HCT116 (cell line): ENCODE results near the gene EPHA1. TPM values are rescaled to one million over a fixed set of nuclear protein-coding genes. Genes with fewer than 3 reads are reported as not detected.

Experiments
- ATAC-seq: fragments of 200-7000 bp; cut with Tn5 transposase; 2 replicates; pipeline ENCODE4 v1.9.1; 2020; ENCODE audit warnings: mild to moderate bottlenecking, moderate library complexity
- BruUV-seq: library from RNA; stranded (reverse); fragments of 400-500 nt; replicated peaks from 2 replicates; lab custom pipeline; 2021; lab: Mats Ljungman, UMichigan
- CTCF ChIA-PET: fragments of 300-600 bp; sonication (Branson Sonifier 250); formaldehyde crosslinking; loops from one replicate; lab custom pipeline; 2021; ENCODE audit warnings: antibody characterized with exemption; lab: Charles Lee
- POLR2A ChIA-PET: fragments of 300-600, 350-600 bp; sonication (Branson Sonifier 250); formaldehyde crosslinking; loops from one replicate; lab custom pipeline; 2021; ENCODE audit warnings: antibody characterized with exemption; lab: Charles Lee
- RAD21 ChIA-PET, 2 experiments: fragments of 300-600 bp; sonication (Branson Sonifier 250); formaldehyde crosslinking; loops; one replicate each; lab custom pipeline; 2023; ENCODE audit warnings: low total read pairs in 2 of 2; ENCODE audit not compliant: uncharacterized antibody in 2 of 2, unreplicated experiment in 2 of 2, low non-redundant PET in 1 of 2; lab: Charles Lee
- DNase-seq: peaks from one replicate; pipeline ENCODE4 v3.0.0-alpha.2; 2010; ENCODE audit warnings: low read depth, low spot score
- H2AFZ ChIP-seq: fragments of 200-600 bp; shearing (Covaris generic), sonication (generic); 2 replicates; pipeline ENCODE4 v1.6.1; 2017; ENCODE audit warnings: low read depth, mixed run types, mixed read lengths, antibody characterized with exemption, low read length; ENCODE audit not compliant: poor library complexity, severe bottlenecking
- H3K27ac ChIP-seq: 2 replicates; pipeline ENCODE4 v1.5.1; 2012; ENCODE audit warnings: low read depth, low read length
- H3K27me3 ChIP-seq: fragments of 200-600 bp; sonication (generic); 2 replicates; pipeline ENCODE4 v1.6.1; 2016; ENCODE audit warnings: mixed run types, low read length, mixed read lengths; ENCODE audit not compliant: insufficient read depth
- H3K36me3 ChIP-seq, 2 experiments: fragments of 200-500 bp in 1 of 2; fragments of 200-600 bp in 1 of 2; sonication (Bioruptor generic) in 1 of 2; sonication (generic) in 1 of 2; 2 replicates each; pipeline versions ENCODE4 v1.5.1 to v1.6.1; 2014 to 2016; ENCODE audit warnings: low read length in 2 of 2, inconsistent platforms in 1 of 2, mixed read lengths in 1 of 2, mixed run types in 1 of 2; ENCODE audit not compliant: insufficient read depth in 2 of 2, control insufficient read depth in 1 of 2
- H3K4me1 ChIP-seq, 2 experiments: fragments of 200-600 bp in 1 of 2; sonication (generic) in 1 of 2; 2 replicates each; pipeline versions ENCODE4 v1.5.1 to v1.6.1; 2012 to 2017; ENCODE audit warnings: low read length in 2 of 2, inconsistent platforms in 1 of 2, mild to moderate bottlenecking in 1 of 2, mixed read lengths in 1 of 2, mixed run types in 1 of 2, moderate library complexity in 1 of 2; ENCODE audit not compliant: insufficient read depth in 2 of 2, control insufficient read depth in 1 of 2
- H3K4me2 ChIP-seq: fragments of 200-600 bp; sonication (generic); 2 replicates; pipeline ENCODE4 v1.6.1; 2017; ENCODE audit warnings: mixed run types, low read length, mixed read lengths
- H3K4me3 ChIP-seq, 2 experiments: fragments of 200-600 bp in 1 of 2; sonication (generic) in 1 of 2; replicated peaks in 1 of 2; 2 replicates each; pipeline ENCODE4 v1.5.1; 2011 to 2016; ENCODE audit warnings: low read length in 2 of 2, control low read depth in 1 of 2, low read depth in 1 of 2, mild to moderate bottlenecking in 1 of 2, mixed read lengths in 1 of 2, mixed run types in 1 of 2
- H3K79me2 ChIP-seq: fragments of 200-600 bp; sonication (generic); 2 replicates; pipeline ENCODE4 v1.6.1; 2017; ENCODE audit warnings: mild to moderate bottlenecking, mixed run types, low read length, moderate library complexity, mixed read lengths; ENCODE audit not compliant: insufficient read depth
- H3K9ac ChIP-seq: fragments of 200-600 bp; sonication (generic); 2 replicates; pipeline ENCODE4 v1.6.1; 2016; ENCODE audit warnings: low read length, mixed read lengths
- H3K9me2 ChIP-seq: fragments of 200-600 bp; sonication (generic), shearing (Covaris generic); 2 replicates; pipeline ENCODE4 v1.6.1; 2017; ENCODE audit warnings: mixed run types, mild to moderate bottlenecking, moderate library complexity; ENCODE audit not compliant: insufficient read depth
- H3K9me3 ChIP-seq, 2 experiments: fragments of 200-500 bp in 1 of 2; fragments of 200-600 bp in 1 of 2; sonication (Bioruptor generic) in 1 of 2; sonication (generic) in 1 of 2; 2 replicates each; pipeline ENCODE4 v1.6.1; 2014 to 2017; ENCODE audit warnings: low read length in 2 of 2, mixed read lengths in 2 of 2, inconsistent platforms in 1 of 2, low read depth in 1 of 2, mild to moderate bottlenecking in 1 of 2, mixed run types in 1 of 2, moderate library complexity in 1 of 2; ENCODE audit not compliant: control insufficient read depth in 1 of 2, insufficient read depth in 1 of 2
- H4K20me1 ChIP-seq: fragments of 200-600 bp; sonication (generic), shearing (Covaris generic); 2 replicates; pipeline ENCODE4 v1.6.1; 2017; ENCODE audit warnings: mixed run types, mild to moderate bottlenecking, moderate library complexity; ENCODE audit not compliant: insufficient read depth
- CBX3 ChIP-seq: IDR thresholded peaks from 2 replicates; pipeline ENCODE4 v1.6.1; 2012; ENCODE audit warnings: low read depth
- EGR1 ChIP-seq: IDR thresholded peaks from 2 replicates; pipeline ENCODE4 v1.6.1; 2012; ENCODE audit warnings: low read depth
- ELF1 ChIP-seq: IDR thresholded peaks from 2 replicates; pipeline ENCODE4 v1.6.1; 2012; ENCODE audit warnings: low read depth, borderline replicate concordance
- EZH2phosphoT487 ChIP-seq: fragments of 200-600 bp; IDR thresholded peaks from 2 replicates; pipeline ENCODE4 v1.6.1; 2018; ENCODE audit warnings: antibody characterized with exemption, borderline replicate concordance
- FOSL1 ChIP-seq: IDR thresholded peaks from 2 replicates; pipeline ENCODE4 v1.6.1; 2012; ENCODE audit warnings: low read depth
- TCF7L2 ChIP-seq: IDR thresholded peaks from 2 replicates; pipeline ENCODE4 v1.7.0; 2011; ENCODE audit warnings: borderline replicate concordance, inconsistent platforms; ENCODE audit not compliant: insufficient read depth, insufficient read length; ENCODE audit errors: extremely low read depth
- intact Hi-C: fragments of 100-400 bp; cut with micrococcal nuclease; formaldehyde crosslinking; loops from 2 replicates; pipeline ENCODE4 v1.10.0; 2022
- total RNA-seq: library from RNA; stranded (reverse); gene quantifications from one replicate; pipeline ENCODE4 v1.2.1, GENCODE V29; 2021; ENCODE audit not compliant: unreplicated experiment
- TF ChIP-seq, protein P1 (sequence below), 3 experiments: fragments of 200-600 bp in 1 of 3; sonication (generic) in 1 of 3; IDR thresholded peaks in 2 of 3; conservative IDR thresholded peaks in 1 of 3; 2 replicates each; pipeline ENCODE4 v1.5.1; 2012 to 2017; ENCODE audit warnings: low read depth in 2 of 3, low read length in 2 of 3, antibody characterized with exemption in 1 of 3, borderline replicate concordance in 1 of 3, control low read depth in 1 of 3, mild to moderate bottlenecking in 1 of 3, mixed read lengths in 1 of 3, mixed run types in 1 of 3, moderate library complexity in 1 of 3; ENCODE audit not compliant: insufficient read depth in 1 of 3

The EPHA1 gene
- total RNA-seq, 1 experiment from 2014 or later, result 29.9 TPM

- H3K4me1 ChIP-seq, result no peaks in the 10 kb centered on the region
- POLR2A ChIA-PET, result interaction anchor here (1.7 kb wide), 1 partner anchor 10 kb away, joined by 5 read pairs; no protein-coding TSS in a partner anchor
- intact Hi-C loops, result no loop called here
- H3K27me3 ChIP-seq, result no peaks in the 10 kb centered on the region
- no peak overlapping the region for H3K27ac ChIP-seq
- RAD21 ChIA-PET, result no interaction called here
- ATAC-seq, result no peak
- no peak for DNase-seq
- no peak overlapping the region for H3K4me3 ChIP-seq
- BruUV-seq, result no TSS peak
- H3K4me2 ChIP-seq, result no peak overlapping the region
- H3K9me3 ChIP-seq, result no peaks in the 10 kb centered on the region
- TF ChIP-seq ELF1 (no peak), EGR1 (no peak), TCF7L2 (no peak), CBX3 (no peak), FOSL1 (no peak)
- no peak overlapping the region for H3K9ac ChIP-seq
- H2AFZ ChIP-seq, result no peak overlapping the region
- CTCF ChIA-PET, result no interaction called here
- no peaks in the 10 kb centered on the region for H3K9me2 ChIP-seq
- no peaks in the 10 kb centered on the region for H3K79me2 ChIP-seq
- H4K20me1 ChIP-seq, result no peaks in the 10 kb centered on the region
- H3K36me3 ChIP-seq, result peaks cover 7 to 9% of the 10 kb centered on the region in 2 experiments; a peak in 3 of 4 replicates
Observed at GRCh38 chr7:143396182-143396581, 12.5 kb downstream of the EPHA1 start.

DNA sequence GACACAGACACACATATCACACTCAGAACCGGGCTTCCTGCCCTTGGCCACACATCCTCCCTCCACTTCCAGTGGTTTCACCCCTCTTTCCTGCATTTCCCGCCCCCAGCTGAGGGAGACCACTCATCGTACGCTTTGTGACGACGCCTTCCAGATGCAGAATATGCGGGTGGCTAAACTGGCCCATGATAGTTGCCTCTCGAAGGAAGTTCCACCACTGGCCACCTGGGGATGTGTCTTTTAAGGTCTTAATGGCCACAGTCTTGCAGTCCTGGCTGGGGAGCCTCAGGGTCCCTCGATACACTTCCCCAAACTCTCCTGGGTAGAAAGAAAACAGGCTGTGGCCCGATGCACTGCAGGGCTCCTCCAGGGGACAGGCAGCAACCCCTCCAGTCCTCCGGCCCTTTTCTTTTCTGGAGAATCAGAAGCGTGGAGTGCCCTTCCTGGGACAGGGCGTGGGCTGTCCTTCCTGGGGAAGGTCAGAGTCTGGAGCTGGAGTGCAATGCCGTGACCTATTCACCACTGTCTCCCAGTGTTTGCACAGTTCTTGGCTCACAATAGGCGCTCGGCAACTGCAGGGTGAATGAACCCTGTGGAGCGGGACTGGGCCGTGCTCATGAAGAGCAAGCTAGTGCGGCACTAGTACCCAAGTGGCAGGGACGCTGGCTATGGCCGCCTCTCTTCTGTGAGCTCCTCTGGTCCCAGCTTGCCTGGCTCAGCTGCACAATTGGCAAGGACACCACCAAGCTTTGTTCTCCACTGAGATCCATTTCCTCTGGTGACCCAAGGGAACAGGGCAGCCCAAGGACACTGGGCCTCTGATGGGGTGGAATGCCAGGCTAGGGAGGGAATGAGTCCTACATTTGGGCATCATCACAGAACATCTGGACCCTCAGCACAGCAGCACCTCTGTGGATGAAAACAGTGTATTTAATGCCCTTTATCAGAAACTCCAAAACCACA, 13.2 kb downstream of the EPHA1 start:
- ChIA-PET CTCF (no interaction called here), POLR2A (interaction anchor here (1.7 kb wide), 1 partner anchor 11 kb away, joined by 5 read pairs; no protein-coding TSS in a partner anchor), RAD21 (no interaction called here)
- Histone ChIP-seq H3K27me3 (no peaks in the 10 kb centered on the region), H3K4me2 (no peak overlapping the region), H3K27ac (no peak overlapping the region), H3K4me1 (no peaks in the 10 kb centered on the region), H3K9me2 (no peaks in the 10 kb centered on the region), H4K20me1 (no peaks in the 10 kb centered on the region), H3K36me3 (peaks cover 11% of the 10 kb centered on the region in 2 experiments; a peak in 3 of 4 replicates), H3K9me3 (no peaks in the 10 kb centered on the region), H3K4me3 (no peak overlapping the region), H3K79me2 (no peaks in the 10 kb centered on the region), H2AFZ (no peak overlapping the region), H3K9ac (no peak overlapping the region)
- ATAC-seq, result peak; percentile 57; the same call in 1 of the 2 replicates
- DNase-seq, result no peak
- BruUV-seq, result no TSS peak
- TF ChIP-seq, protein P1, sequence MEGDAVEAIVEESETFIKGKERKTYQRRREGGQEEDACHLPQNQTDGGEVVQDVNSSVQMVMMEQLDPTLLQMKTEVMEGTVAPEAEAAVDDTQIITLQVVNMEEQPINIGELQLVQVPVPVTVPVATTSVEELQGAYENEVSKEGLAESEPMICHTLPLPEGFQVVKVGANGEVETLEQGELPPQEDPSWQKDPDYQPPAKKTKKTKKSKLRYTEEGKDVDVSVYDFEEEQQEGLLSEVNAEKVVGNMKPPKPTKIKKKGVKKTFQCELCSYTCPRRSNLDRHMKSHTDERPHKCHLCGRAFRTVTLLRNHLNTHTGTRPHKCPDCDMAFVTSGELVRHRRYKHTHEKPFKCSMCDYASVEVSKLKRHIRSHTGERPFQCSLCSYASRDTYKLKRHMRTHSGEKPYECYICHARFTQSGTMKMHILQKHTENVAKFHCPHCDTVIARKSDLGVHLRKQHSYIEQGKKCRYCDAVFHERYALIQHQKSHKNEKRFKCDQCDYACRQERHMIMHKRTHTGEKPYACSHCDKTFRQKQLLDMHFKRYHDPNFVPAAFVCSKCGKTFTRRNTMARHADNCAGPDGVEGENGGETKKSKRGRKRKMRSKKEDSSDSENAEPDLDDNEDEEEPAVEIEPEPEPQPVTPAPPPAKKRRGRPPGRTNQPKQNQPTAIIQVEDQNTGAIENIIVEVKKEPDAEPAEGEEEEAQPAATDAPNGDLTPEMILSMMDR (IDR thresholded peaks at IDR 0.05 in 2 of 3, conservative IDR thresholded peaks at IDR 0.05 in 1 of 3; ENCODE audit: borderline replicate concordance in 1 of 3, insufficient read depth in 1 of 3, low read depth in 2 of 3, low read length in 2 of 3), result peak in 1 of 3 experiments; percentile 27; a peak in 1 of 6 replicates
- TF ChIP-seq EZH2phosphoT487, result no peak
- intact Hi-C loops, result no loop called here
